Putamen (tissue), 1 donor: ENCODE results near the gene PDIA4.
"Not testable (repeated sequence)": the region's sequence is repeated elsewhere in the genome, so short reads cannot be mapped to it uniquely, and the experiment has no call there.

Source experiments
- DNase-seq: peaks from one replicate; pipeline ENCODE4 v3.0.0-alpha.2; 2016; ENCODE audit warnings: low spot score

Gene PDIA4

DNA sequence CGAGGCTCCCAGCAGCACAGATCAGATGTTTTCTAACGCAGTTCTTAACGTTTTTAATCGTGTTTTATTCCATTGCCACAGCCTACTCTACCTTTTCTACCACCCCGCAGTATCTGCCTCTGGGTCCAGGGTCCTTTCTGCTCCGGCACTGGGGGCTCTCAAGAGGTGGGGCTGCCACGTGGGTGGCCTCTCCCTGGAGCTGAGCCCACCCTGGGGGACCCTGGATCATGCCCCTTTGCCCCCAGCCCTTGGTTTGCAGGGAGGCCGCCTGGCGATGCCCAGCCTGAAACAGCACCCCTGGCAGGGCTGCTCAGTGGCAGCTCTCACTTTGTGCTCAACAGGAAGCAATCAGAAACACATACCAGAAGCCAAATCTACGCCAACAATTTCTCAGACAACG, 25.3 kb downstream of the PDIA4 start:
- DNase-seq: no peak

DNA sequence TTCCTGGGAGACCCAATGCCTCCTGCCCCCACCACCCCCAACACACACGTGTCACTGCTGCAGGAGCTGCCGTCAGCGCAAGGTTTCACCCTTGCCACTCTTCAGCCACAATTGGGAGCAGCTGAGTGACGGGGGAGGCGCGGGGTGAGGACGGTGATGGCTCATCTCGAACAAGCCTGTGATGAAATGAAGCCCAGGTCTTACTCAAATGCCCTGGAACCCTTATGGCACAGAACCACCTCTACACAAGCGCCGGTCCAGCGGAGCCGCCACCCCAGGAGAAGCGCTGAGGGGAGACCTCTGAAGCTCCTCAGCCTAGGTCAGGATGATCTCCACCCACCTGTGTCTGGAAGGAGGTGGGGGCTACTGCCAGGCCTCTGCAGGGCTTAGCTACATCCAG, 25.7 kb downstream of the PDIA4 start:
- no peak for DNase-seq

DNA sequence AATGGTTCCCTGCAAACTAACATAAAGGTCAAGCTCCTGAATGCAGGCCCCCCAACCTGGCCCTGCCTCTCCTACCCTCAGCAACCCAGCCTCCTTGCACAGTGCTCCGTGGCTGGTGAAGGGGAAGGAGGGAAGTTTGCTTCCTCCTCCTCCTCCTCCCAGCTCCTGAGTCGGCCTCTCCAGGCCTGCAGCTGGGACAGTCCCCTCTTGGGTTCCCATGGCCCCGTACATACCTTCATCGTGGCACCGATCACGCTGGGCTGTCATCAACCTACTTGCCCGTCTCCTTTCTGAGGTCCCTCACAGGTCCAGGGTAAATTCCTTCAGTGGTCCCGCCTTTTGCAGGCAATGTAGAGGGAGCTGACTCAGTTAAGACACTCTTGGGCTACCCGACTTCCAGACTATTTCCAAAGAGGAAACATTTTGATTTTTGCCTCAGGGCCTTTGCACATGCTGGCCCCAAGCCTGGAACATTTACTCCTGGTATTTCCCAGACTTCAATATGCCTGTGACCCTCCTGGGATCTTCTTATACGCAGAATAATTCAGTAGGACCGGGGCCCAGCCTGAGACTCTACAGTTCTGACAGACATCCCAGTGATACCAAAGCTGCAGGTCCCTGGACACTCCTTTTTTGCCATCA, 26.8 kb downstream of the PDIA4 start:
- DNase-seq: no peak

DNA sequence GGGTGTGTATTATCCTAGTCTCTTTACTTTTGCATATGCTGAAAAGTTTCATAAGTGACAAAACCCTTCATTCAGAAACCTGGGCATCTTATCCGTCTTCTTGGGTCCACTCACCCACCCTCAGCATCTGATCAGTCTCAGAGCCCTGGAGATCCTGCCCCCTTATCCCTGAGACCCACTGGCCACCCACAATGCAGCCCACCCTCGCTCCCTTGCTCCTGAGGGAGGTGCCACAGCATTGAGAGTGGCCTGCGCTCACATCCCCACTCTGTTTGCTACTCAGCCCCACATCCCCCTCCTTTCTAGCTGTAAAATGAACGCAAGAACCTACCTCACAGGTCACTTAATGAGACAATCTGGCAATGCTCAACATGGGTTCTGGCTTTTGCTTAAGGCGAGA, 27.3 kb downstream of the PDIA4 start:
- no peak for DNase-seq

DNA sequence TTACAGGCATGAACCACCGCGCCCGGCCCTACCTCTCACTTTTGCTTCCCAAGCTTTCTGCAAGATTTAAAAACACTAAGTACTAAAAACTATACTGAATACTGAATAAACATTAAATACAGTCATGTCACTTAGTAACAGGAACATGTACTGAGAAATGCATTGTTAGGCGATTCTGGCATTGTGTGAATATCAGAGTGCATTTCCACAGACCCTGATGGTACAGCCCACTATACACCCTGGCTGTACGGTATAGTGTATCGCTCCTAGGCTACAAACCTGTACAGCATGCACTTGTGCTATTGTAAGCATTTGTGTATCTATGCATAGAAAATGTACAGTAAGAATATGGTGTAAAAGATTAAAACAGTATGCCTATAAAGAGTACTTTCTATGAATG, 29.1 kb downstream of the PDIA4 start:
- no peak for DNase-seq

DNA sequence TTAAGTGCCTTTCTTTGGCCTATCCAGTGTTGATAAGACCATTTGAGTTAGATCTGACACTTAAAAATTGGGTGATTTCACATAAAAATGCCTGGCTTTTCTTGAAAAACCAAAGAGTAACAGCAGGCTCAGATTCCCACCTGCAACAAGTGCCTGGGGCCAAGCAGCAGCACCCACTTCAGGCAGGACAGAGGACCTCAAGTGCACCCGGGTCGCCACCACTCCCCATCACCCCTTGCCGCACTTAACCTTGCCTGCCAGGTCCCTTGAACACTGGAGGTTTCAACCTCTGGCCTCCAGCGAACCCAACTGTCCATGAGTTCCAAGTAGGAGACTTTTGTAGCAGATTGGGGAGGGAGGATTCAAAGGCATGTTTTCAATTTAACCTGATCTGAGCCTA, 30.8 kb downstream of the PDIA4 start:
- no peak for DNase-seq

DNA sequence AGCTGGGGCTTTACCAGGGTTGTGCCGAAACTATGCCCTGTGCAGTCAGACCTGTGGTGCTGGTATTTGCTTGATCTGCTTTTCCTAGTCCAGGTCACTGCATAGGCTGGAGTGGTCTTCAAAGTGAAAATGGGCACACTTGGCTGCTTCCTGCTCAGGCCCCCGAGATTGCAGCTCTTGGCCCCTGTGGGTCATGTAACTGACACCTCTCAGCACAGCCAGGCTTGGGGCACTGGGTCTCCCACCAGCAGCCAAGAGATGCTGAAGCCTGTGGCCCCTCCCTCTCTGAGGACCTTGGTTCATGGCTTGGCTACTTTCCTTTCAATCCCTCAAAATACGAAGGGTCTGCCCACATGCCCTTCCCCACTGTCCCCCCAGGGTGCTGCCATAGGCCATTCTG, 33.7 kb downstream of the PDIA4 start:
- DNase-seq: no peak

DNA sequence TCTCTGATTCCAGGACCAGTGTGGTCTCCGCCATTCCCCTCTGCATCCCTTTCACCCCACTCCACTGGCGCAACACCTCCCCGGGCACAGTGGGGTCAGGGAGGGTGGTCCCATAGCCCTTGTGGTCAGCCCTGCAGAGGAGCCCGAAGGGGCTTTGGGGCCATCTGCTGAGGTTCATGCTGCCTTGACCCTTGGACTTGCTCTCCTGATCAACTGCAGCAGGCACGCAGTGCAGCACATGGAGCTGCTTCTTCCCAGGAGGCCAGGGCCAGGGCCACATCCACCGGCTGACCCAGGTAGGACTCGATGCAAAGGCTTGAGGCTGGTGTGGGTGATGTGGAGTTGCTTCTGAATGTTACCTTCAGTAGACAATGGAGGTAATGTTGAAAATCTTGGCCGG, 35.1 kb downstream of the PDIA4 start:
- no peak for DNase-seq

DNA sequence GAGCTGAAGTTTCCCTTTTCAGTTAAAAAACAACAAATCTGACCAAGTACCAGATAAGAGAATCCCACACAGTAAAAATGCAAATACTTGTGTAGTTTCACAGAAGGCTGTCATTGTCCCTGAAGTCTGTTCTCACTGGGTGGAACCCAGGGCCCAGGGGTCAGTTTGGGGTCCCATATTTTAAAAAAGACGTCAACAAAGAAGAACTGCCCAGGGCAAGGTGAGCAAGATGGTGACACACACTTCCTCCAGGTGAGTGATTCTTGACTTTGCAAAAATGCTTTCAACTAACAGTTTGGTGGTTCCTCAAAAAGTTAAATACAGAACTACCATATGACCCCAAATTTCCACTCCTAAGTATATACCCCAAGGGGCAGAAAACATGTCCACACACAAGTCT, 36.8 kb downstream of the PDIA4 start:
- no peak for DNase-seq

DNA sequence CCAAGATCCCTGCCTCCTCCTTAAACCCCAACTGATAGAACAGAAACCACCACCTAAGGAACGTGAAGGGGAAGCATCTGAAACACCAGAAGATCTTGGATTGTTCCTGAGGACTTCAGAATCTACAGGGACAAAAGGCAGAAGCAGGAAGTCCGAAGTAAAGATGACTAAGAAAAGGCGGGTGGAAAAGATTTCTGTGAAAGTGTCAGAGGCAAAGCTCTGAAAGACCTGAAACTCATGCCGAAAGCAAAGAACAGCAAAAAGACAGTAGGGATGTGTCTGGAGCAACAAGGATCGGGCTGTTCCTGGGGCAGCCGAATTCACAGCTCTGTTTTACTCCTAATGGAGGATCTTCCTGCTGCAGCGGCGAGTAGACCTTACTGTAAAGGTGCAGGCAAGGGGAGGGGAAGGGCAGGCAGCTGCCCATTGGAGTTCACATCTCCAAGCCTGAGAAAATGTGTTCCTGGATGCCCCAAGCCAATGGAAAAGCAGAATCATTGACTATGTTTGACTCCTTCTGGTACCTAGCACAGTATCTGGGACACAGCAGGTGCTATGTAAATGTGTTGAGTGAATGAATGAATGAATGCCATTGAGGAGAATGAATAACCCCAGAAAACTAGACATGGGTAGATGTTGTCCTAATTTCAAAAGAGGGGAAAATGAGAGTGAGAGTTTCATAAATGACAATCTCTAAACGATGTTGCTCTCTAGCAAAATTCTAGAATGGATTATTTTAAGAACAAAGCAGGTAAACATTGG, 40.4 kb downstream of the PDIA4 start:
- DNase-seq: no peak

DNA sequence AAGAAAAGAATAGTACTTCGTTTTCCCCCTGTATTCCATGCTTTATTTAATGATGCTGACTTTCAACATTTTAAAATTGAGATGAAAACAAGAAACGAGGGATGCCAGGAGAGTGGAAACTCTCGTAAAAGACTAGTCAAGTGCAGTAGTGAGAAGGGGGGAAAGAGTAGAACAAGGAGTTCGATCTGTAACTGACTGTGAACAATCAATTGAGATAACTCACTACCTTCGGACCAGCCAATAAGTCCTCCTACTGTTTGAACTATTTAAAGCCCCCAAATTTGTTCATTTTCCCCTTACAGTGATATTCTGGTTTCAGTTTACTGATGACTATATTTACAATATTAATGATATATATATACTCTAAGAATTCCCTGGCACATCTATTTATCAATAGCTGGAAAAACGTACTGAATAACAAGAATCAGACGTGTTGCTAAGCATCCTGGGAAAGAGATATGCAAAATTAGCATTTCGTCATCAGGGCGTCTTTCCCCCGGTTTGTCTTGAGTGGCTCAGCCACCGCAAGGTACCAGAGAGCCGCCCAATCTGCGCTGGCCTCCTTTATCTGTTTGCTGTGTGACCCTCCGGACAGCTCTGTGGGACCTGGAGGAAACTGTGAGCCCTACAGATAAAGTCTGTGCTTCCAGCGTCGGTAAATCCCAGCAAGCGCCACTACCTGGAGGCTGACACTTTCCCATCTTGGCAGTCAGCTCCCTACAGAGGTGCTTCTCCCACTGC, 41.1 kb downstream of the PDIA4 start:
- peak; percentile 87 for DNase-seq

DNA sequence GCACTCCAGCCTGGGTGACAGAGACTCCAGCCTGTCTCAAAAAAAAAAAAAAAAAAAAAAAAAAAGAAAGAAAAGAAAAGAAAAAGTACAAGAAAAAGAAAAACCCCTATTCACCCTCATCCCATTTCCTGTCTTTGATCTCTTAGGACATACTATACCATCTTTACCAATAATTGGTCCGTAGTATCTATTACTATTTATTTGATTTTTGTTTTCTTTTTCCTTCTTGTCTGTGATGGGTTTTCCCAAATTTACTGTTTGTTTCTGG, 41.6 kb downstream of the PDIA4 start:
- no peak for DNase-seq

DNA sequence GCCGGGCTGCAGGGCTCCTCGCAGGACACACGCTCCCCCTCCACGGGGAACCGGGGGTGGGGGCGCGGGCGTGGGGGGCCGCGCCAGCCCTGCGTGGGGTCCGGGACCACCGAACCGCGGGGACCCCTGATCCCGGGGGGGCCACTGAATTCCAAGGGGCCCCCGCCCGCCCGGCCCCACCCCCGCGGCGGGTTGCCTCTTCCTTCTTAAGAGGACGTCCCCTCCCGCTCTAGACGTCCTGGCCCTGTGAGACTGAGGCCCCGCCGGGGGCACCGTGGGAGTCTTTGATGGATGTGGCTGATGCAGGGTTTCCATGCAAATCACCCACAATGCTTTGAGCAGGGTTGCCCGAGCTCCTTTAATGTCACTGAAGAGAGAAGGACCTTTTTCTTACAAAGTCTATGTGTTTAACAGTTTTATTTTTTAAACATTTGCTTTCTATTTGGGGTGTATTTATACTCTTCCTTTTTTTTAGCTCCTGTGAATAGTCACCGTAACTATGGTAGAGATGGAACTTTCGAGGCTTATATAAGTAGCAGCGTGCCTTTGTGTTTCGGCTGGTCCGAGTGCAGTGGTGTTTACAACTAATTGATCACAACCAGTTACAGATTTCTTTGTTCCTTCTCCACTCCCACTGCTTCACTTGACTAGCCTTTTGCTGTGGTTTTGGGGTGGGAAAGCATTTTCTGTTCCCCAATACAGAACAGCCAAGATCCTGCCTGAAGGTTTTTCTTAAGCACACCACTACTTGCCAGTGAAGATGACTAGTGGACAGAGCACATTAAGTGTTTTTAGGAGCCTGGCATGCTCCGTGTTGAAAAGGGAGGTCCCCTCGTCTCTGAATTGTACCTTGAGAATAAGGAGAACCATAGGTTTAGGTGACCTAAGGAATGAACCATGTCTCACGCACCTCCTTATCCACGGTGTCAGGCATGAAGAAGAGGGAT, 44.8 kb downstream of the PDIA4 start:
- peak; percentile 84 for DNase-seq

DNA sequence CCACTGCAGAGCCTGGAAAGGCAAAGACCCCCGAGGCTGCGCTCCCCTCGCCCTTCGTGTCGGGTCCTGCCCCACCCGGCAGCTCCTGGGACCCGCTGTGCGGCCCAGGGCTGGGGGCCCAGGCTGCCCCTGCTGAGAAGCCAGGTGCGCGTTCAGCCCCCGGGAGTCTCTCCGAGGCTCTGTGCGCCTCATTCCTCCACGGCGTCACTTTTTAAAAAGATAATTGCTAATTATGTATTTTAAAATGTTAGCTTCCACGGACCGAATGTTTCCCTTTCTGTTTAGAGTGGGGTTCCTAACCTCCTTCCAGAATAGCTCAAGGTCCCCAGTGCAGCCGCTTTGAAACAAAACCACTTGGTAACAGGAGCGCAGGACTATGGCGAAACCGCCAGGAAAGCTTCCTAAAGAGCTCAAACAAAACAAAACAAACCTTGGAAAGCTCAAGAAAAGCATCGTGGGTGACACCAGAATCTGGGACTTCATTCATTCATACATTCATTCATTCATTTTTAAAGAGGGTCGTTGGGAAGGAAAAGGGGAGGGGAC, 45.6 kb downstream of the PDIA4 start:
- DNase-seq: no peak

DNA sequence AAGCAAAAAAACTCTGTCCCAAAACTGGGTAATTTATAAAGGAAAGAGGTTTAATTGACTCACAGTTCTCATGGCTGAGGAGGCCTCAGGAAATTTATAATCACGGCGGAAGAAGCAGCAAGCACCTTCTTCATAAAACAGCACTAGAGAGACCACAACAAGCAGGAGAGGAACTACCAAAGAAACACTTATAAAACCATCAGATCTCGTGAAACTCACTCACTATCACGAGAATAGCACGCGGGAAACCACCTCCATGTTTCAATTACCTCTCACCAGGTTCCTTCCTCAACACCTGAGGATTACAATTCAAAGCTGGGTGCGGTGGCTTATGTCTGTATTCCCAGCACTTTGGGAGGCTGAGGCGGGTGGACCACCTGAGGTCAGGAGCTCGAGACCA, 48.5 kb downstream of the PDIA4 start:
- no peak for DNase-seq

DNA sequence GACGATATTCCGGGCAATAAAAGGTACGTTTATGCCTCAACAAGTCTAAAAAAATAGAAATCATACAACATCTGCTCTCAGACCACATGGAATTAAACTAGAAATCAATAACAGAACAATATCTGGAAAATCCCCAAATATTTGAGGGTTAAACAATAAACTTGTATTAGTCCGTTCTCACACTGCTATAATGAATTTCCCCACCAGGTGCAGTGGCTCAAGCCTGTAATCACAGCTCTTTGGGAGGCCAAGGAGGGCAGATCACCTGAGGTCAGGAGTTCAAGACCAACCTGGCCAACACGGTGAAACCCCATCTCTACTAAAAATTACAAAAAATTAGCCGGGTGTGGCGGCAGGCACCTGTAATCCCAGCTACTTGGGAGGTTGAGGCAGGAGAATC, 49.2 kb downstream of the PDIA4 start:
- DNase-seq: not testable (repeated sequence)

DNA sequence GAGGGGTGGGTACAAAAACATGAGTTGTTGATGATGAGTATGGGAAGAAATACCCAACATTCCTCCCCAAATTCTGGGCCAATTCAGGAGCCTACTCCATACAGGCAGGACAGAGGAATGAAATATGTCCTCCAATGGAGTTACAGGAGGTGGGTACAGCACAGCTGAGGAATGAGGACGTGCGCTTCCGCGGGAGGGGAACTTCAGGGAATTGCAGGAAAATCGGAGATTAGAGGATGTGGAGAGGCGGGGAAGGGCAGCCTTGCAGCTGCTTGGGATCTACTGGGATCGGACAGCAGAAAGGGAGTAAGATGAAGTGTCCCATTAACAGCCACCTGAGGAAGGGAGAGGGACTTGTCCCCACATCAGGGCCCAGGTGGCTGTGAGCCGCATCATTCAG, 50.2 kb downstream of the PDIA4 start:
- no peak for DNase-seq

DNA sequence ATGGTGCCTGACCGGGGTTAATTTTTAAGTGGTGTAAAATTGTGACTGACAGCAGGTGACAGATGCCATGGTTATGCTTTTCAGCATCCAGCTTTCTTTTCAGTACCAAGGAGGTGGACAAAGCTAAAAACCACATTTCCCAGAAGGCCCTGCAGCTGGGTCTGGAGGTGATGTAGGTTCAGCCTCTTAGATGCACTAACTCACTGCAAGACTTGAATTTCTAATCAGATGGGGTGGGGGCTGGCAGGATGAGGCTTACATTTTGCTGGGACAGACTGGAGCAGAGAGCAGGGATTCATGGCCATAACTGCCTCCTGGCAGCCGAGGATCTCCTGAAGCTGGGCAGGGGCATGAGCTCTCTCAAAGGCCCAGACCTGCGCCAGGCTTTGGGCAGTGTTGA, 52.4 kb downstream of the PDIA4 start:
- no peak for DNase-seq

DNA sequence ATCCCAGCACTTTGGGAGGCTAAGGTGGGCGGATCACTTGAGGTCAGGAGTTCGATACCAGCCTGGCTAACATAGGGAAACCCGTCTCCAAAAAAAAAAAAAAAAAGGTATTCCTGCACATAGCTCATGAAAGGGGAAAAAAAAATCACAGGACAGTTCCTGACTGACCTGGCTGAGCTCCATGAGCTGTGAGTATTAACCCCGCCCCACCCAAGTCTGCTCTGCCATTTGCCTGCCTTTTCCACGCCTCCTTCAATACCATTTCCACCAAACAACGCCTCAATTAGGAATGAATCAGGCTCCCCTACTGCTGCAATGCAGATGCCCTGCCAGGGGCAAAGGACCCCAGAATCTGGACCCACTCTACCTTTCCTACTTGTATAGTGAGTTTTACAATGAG, 55.0 kb downstream of the PDIA4 start:
- no peak for DNase-seq

DNA sequence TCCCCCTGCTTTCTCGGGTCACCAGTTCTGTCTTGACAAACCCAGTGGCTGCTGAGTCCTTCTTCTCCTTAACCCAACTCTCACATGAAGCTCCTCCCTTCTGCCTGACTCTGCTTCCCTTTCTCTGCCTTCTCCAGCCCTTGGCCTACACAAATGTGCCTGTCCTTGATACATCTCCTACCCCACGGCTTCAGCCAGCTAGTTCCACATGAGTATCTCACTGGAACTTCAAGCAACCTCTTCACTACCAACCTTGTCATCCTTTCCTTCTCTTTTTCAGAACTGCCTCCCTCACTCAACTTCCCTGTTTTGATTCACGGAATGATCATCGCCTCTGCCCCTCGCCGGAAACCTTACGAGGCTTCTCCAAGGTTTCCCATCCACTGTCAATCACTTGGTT, 55.9 kb downstream of the PDIA4 start:
- no peak for DNase-seq

DNA sequence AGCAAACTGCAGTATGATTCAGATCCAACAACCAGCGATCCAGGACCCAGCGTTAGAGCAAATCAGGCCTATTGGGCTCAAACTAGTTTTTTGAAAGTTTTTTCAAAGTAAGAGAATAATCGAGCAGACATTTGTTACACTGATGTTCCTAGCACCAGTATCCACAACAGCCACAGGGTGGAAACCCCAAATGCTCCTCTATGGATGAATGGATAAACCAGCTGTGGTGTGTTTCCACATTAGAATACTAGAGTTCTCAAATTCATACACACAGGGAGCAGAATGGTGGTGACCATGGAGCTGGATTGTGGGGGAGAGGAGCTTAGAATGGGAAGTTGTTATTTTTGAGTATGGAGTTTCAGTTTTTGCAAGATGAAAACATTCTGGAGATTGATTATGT, 60.7 kb downstream of the PDIA4 start:
- no peak for DNase-seq

DNA sequence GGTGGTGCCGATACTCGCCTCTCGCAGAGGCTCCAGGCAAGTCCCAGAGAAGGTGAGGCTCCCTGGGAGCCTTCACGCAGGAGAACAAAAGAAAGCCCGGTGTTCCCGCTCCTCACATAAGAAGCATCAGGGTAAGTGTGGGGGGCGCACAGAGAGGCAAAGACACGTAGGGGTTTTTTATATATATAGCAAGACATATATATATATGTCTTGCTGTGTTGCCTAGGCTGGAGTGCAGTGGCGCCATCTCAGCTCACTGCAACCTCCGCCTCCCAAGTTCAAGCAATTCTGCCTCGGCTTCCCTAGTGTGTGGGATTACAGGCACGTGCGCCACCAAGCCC, 61.3 kb downstream of the PDIA4 start:
- DNase-seq: no peak
